ENCODE data around the gene HOXA4.

HOXA4 gene

DNA sequence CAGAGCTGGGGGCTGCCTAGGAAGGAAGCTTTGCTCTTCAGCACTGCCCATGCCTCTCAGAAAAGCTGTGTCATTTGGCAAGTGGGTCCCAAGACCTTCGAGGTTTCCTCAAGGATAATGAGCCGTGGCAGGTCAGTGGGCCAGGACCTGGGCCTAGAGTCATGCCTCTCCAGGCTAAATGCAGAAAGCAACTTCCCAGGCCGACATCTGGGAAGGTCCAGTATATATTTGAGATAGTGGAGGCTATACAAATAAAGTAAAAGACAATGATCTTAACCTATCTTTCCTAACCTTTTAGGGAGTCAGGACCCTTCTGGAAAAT is 45.9 kb upstream of the HOXA4 start:
- H4K20me1 ChIP-seq (ENCODE audit: control insufficient read depth, insufficient read depth, low read depth, low read length): no peaks in the 10 kb centered on the region
- H3K9me3 ChIP-seq (ENCODE audit: control insufficient read depth, insufficient read depth, low read length): no peaks in the 10 kb centered on the region
- no peak overlapping the region for H3K4me2 ChIP-seq (ENCODE audit: low read length)
- no peaks in the 10 kb centered on the region for H3K9me2 ChIP-seq (replicated peaks; ENCODE audit: control insufficient read depth, low read length)
- H3F3A ChIP-seq (ENCODE audit: control insufficient read depth, insufficient read depth): no peaks in the 10 kb centered on the region
- TF ChIP-seq EZH2phosphoT487 (IDR thresholded peaks at IDR 0.05; ENCODE audit: borderline replicate concordance, low read length): no peak
- TF ChIP-seq, protein P1, sequence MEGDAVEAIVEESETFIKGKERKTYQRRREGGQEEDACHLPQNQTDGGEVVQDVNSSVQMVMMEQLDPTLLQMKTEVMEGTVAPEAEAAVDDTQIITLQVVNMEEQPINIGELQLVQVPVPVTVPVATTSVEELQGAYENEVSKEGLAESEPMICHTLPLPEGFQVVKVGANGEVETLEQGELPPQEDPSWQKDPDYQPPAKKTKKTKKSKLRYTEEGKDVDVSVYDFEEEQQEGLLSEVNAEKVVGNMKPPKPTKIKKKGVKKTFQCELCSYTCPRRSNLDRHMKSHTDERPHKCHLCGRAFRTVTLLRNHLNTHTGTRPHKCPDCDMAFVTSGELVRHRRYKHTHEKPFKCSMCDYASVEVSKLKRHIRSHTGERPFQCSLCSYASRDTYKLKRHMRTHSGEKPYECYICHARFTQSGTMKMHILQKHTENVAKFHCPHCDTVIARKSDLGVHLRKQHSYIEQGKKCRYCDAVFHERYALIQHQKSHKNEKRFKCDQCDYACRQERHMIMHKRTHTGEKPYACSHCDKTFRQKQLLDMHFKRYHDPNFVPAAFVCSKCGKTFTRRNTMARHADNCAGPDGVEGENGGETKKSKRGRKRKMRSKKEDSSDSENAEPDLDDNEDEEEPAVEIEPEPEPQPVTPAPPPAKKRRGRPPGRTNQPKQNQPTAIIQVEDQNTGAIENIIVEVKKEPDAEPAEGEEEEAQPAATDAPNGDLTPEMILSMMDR (IDR thresholded peaks at IDR 0.05; ENCODE audit: low read depth, low read length, poor library complexity, severe bottlenecking): no peak
- H3K27me3 ChIP-seq (ENCODE audit: control insufficient read depth, low read length): peaks cover 51% of the 10 kb centered on the region
- peaks cover 20% of the 10 kb centered on the region for H3K4me1 ChIP-seq (ENCODE audit: control insufficient read depth, low read length)
- no peak overlapping the region for H3K4me3 ChIP-seq (ENCODE audit: low read length)
- no peaks in the 10 kb centered on the region for H3K79me2 ChIP-seq (ENCODE audit: control insufficient read depth, low read length)
- no peaks in the 10 kb centered on the region for H3K36me3 ChIP-seq (ENCODE audit: control insufficient read depth, low read length)
- no peak overlapping the region for H3K27ac ChIP-seq (ENCODE audit: low read depth, low read length)

DNA sequence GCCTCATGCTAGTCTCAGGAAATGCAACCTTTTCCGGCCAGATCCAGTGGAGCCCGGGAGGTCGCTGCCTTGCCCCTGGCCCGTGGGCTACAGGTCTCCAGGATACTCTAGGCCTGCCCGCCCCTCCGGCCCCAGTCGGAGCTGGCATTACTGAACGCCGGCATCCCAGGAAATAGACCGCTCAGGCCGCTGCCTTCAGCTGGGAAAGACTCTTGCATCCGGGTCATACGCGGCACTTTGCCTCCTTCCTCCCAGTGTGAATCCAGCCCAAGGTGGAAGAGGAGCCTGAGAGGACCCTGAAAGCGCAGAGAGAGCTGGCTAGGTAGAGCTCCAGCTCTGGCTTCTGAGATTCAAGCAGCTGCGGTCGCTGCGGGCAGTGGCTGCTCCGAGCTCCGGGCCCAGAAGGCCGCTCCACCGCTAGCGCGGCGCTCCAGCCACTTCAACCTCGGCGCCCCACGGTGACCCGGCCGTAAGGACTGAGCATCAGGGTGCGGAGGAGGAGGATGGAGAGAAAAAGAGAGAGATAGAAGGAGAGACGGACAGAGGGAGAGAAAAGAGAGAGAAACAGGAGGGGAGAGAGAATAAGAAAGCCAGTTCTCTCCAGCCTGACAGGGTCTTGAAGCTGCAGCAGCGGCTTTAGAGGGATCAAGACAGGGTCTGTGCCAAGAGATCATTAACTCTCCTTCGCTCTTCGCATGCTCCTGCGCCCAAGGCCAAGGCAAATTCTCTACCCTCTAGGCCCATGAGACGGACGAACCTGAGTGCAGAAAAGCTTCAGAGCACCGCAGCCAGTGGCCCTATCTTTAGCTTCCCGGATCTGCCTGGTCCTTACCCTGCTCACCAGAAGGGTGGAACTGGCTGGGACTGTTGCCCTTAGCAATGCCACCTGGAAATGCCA is 45.3 kb upstream of the HOXA4 start:
- Histone ChIP-seq H3K79me2 (ENCODE audit: control insufficient read depth, low read length) (no peaks in the 10 kb centered on the region), H3K27me3 (ENCODE audit: control insufficient read depth, low read length) (peaks cover 53% of the 10 kb centered on the region), H3K36me3 (ENCODE audit: control insufficient read depth, low read length) (no peaks in the 10 kb centered on the region), H3K4me1 (ENCODE audit: control insufficient read depth, low read length) (peaks cover 20% of the 10 kb centered on the region), H3K4me2 (ENCODE audit: low read length) (no peak overlapping the region), H3K4me3 (ENCODE audit: low read length) (no peak overlapping the region), H3K27ac (ENCODE audit: low read depth, low read length) (no peak overlapping the region), H3K9me3 (ENCODE audit: control insufficient read depth, insufficient read depth, low read length) (no peaks in the 10 kb centered on the region), H3F3A (ENCODE audit: control insufficient read depth, insufficient read depth) (peaks cover 3% of the 10 kb centered on the region; the same call in 1 of the 2 replicates), H4K20me1 (ENCODE audit: control insufficient read depth, insufficient read depth, low read depth, low read length) (peaks cover under 1% of the 10 kb centered on the region; the same call in 1 of the 2 replicates), H3K9me2 (replicated peaks; ENCODE audit: control insufficient read depth, low read length) (no peaks in the 10 kb centered on the region)
- TF ChIP-seq EZH2phosphoT487 (IDR thresholded peaks at IDR 0.05; ENCODE audit: borderline replicate concordance, low read length): no peak
- TF ChIP-seq, protein P1 (IDR thresholded peaks at IDR 0.05; ENCODE audit: low read depth, low read length, poor library complexity, severe bottlenecking): no peak

DNA sequence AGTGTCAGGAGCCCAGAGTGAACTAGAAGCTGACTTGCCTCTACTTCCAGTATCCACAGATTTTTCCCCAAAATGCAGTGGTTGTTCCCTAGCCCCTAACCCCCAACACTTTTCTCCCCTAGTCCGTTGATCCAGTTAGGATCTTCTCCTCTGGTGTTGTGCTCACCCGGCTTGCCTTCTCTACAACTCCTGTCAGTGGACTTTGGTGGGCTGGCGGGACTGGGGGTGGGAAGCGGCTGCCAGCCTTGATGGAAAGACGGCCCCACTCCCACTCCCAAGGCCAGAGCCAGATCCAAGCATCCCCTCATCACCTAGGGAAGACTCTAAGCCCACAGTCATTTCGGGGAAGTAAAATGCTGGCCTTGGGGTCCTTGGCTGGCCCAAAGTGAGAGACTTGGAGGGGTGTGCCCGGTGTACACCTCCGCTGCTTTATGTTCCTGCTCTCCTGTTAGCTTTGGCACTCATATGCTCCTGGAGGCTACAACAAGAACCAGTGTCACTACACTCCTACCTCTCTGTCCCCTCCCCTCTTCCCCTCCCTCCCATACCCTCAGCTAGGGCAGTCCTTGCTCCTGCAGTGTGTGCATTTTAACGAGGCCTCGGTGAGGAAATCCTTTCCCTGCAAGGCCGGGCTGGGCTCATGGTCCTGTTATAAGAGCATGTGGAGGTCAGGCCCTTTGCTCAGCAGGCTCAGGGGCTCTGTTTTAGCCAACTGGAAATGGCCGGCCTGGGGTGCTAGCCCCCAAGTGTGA is 44.5 kb upstream of the HOXA4 start:
- peaks cover 55% of the 10 kb centered on the region for H3K27me3 ChIP-seq (ENCODE audit: control insufficient read depth, low read length)
- TF ChIP-seq, protein P1 (IDR thresholded peaks at IDR 0.05; ENCODE audit: low read depth, low read length, poor library complexity, severe bottlenecking): no peak
- TF ChIP-seq EZH2phosphoT487 (IDR thresholded peaks at IDR 0.05; ENCODE audit: borderline replicate concordance, low read length): no peak
- no peaks in the 10 kb centered on the region for H3K9me3 ChIP-seq (ENCODE audit: control insufficient read depth, insufficient read depth, low read length)
- no peaks in the 10 kb centered on the region for H3K79me2 ChIP-seq (ENCODE audit: control insufficient read depth, low read length)
- peaks cover 4% of the 10 kb centered on the region; the same call in 1 of the 2 replicates for H4K20me1 ChIP-seq (ENCODE audit: control insufficient read depth, insufficient read depth, low read depth, low read length)
- H3F3A ChIP-seq (ENCODE audit: control insufficient read depth, insufficient read depth): peaks cover 10% of the 10 kb centered on the region
- no peak overlapping the region for H3K4me3 ChIP-seq (ENCODE audit: low read length)
- H3K36me3 ChIP-seq (ENCODE audit: control insufficient read depth, low read length): no peaks in the 10 kb centered on the region
- H3K4me2 ChIP-seq (ENCODE audit: low read length): no peak overlapping the region
- peaks cover 19% of the 10 kb centered on the region for H3K4me1 ChIP-seq (ENCODE audit: control insufficient read depth, low read length)
- H3K27ac ChIP-seq (ENCODE audit: low read depth, low read length): no peak overlapping the region
- H3K9me2 ChIP-seq (replicated peaks; ENCODE audit: control insufficient read depth, low read length): no peaks in the 10 kb centered on the region

Measured in DOHH2 (cell line).